Measurements from ENCODE around the gene RCSD1. TPM values are rescaled to one million over a fixed set of nuclear protein-coding genes. Genes with fewer than 3 reads are reported as not detected.

Gene RCSD1
- total RNA-seq, 1 donor from 2014 or later = 39.5 TPM

DNA sequence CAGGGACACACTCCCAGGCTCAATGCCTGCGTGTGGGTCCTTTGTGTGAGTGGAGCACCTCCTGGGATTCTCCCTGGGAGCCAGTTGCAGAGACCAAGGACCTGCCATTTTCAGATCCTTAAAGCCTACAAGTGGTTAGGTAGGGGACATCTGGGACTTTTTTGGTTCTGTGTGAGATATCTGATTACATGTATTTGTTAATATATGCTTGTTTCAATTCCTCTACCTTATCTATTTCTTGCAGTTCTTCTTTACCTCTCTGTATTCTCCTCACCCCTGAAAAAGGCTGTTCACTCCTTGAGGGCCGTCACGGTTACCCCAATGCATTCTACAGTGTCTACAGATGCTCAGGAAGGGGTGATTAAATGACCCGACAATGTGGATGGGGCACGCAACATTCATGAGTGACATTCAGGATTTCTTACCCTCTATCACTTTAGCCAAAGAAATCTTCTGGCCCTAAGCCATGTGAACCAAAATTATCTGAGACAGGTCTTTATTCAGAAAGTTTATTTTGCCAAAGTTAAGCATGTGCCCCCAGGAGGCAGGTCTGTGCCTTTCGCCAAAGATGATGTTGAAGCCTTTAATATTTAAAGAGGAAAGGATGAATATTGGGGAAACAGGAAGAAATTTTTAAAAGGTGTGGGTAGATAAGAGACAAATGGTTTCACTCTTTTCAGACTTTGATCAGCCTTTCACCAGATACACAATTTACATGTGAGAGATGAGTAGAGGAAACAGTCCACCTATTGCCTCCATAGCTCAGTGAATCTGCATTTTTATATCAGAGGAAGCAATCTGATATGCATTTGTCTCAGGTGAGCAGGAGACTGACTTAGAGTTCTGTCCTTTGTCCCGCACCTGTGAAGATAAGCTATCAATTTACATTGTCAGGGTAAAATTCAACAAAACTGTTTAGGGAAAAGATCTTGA lies 47.1 kb downstream of the RCSD1 start:
- H3K36me3 Mint-ChIP-seq (ENCODE audit: low read depth, unreplicated experiment) = peaks cover 21% of the 10 kb centered on the region
- DNase-seq (ENCODE audit: low spot score) = no peak
- no peak for TF ChIP-seq CTCF (IDR thresholded peaks at IDR 0.05; ENCODE audit: unreplicated experiment)
- no peak overlapping the region for H3K4me3 Mint-ChIP-seq (ENCODE audit: unreplicated experiment)
- H3K9me3 Mint-ChIP-seq (ENCODE audit: unreplicated experiment) = no peaks in the 10 kb centered on the region
- no peak overlapping the region for H3K27ac Mint-ChIP-seq (ENCODE audit: unreplicated experiment)
- peaks cover 7% of the 10 kb centered on the region for H3K4me1 Mint-ChIP-seq (ENCODE audit: unreplicated experiment)
- peaks cover 2% of the 10 kb centered on the region for H3K27me3 Mint-ChIP-seq (ENCODE audit: unreplicated experiment)

- peaks cover 10% of the 10 kb centered on the region for H3K36me3 Mint-ChIP-seq (ENCODE audit: low read depth, unreplicated experiment)
- peaks cover 19% of the 10 kb centered on the region for H3K4me1 Mint-ChIP-seq (ENCODE audit: unreplicated experiment)
- H3K9me3 Mint-ChIP-seq (ENCODE audit: unreplicated experiment) = no peaks in the 10 kb centered on the region
- no peak for DNase-seq (ENCODE audit: low spot score)
- H3K27me3 Mint-ChIP-seq (ENCODE audit: unreplicated experiment) = peaks cover 2% of the 10 kb centered on the region
- TF ChIP-seq CTCF (IDR thresholded peaks at IDR 0.05; ENCODE audit: unreplicated experiment) = no peak
- H3K4me3 Mint-ChIP-seq (ENCODE audit: unreplicated experiment) = no peak overlapping the region
- H3K27ac Mint-ChIP-seq (ENCODE audit: unreplicated experiment) = no peak overlapping the region
These were observed 48.4 kb downstream of the RCSD1 start for GRCh38 chr1:167678422-167678821.

DNA sequence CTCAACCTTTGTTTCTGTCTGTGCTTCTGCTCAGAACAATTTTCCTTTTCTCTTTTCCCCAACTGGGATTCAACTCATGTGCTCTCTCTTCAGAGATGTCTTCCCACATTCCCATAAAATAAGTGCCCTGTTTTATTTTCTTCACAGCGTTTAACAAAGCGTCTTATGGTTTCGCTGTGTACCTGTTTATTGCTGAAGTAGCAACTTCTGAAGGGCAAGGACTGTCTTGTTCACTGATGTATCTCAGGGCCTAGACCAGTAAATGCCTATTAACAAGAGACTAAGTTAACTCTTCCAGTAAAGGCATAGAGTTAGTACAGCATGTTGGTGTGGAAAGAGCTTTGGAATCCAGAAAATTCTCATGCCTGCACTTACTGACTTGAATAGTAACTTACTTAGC lies 48.8 kb downstream of the RCSD1 start:
- peaks cover 2% of the 10 kb centered on the region for H3K27me3 Mint-ChIP-seq (ENCODE audit: unreplicated experiment)
- peaks cover 23% of the 10 kb centered on the region for H3K4me1 Mint-ChIP-seq (ENCODE audit: unreplicated experiment)

DNA sequence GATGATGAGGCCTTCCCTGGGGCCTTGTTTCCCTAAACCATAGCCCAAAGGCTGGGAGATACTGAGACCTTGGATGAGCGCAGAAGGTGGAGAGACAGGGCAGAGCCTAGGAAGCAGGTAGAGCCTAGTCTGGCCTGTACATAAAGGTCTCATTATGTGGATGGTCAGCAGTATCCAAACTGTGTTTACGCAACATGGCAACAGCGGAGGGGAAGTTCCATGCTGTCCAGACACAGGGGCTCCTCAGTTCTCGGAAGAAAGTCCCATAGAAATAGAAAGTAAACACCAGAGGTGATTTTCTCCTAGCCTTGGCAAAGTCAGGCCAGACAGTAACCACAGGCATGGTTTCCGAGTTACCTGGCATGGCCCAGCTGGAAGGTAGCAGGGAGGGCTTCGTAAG lies 49.7 kb downstream of the RCSD1 start:
- Mint-ChIP-seq H3K27ac (ENCODE audit: unreplicated experiment) (no peak overlapping the region), H3K9me3 (ENCODE audit: unreplicated experiment) (no peaks in the 10 kb centered on the region), H3K27me3 (ENCODE audit: unreplicated experiment) (peaks cover 2% of the 10 kb centered on the region), H3K36me3 (ENCODE audit: low read depth, unreplicated experiment) (no peaks in the 10 kb centered on the region), H3K4me3 (ENCODE audit: unreplicated experiment) (no peak overlapping the region), H3K4me1 (ENCODE audit: unreplicated experiment) (peaks cover 32% of the 10 kb centered on the region)
- TF ChIP-seq CTCF (IDR thresholded peaks at IDR 0.05; ENCODE audit: unreplicated experiment) = no peak
- no peak for DNase-seq (ENCODE audit: low spot score)

More for the DNA sequence above, 48.8 kb downstream of the RCSD1 start:
- H3K36me3 Mint-ChIP-seq (ENCODE audit: low read depth, unreplicated experiment) = peaks cover 6% of the 10 kb centered on the region
- DNase-seq (ENCODE audit: low spot score) = no peak
- H3K9me3 Mint-ChIP-seq (ENCODE audit: unreplicated experiment) = no peaks in the 10 kb centered on the region
- TF ChIP-seq CTCF (IDR thresholded peaks at IDR 0.05; ENCODE audit: unreplicated experiment) = no peak
- H3K4me3 Mint-ChIP-seq (ENCODE audit: unreplicated experiment) = no peak overlapping the region
- H3K27ac Mint-ChIP-seq (ENCODE audit: unreplicated experiment) = no peak overlapping the region

DNA sequence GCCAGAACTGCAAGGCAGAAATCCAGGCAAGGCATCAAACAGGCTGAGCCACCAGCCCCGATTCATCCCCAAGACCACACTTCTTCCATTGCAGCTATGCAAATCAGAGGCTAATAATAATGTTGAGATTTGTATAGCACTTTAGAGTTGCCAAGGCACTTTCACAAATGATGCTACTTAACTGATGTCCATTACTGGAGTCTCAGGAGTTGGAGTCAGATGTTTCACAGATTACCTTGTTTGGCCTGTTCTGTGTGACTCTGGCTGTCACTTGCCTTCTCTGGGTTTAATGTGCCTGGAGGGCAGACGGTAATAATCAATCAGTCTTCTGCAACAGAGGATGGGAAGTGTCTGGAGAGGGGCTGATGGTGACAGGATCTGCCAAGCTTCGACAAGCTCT lies 51.0 kb downstream of the RCSD1 start:
- Mint-ChIP-seq H3K27ac (ENCODE audit: unreplicated experiment) (no peak overlapping the region), H3K4me1 (ENCODE audit: unreplicated experiment) (peaks cover 45% of the 10 kb centered on the region), H3K27me3 (ENCODE audit: unreplicated experiment) (peaks cover 3% of the 10 kb centered on the region), H3K9me3 (ENCODE audit: unreplicated experiment) (no peaks in the 10 kb centered on the region), H3K4me3 (ENCODE audit: unreplicated experiment) (no peak overlapping the region), H3K36me3 (ENCODE audit: low read depth, unreplicated experiment) (peaks cover 4% of the 10 kb centered on the region)
- no peak for TF ChIP-seq CTCF (IDR thresholded peaks at IDR 0.05; ENCODE audit: unreplicated experiment)
- DNase-seq (ENCODE audit: low spot score) = no peak

Measured in endothelial cell (in vitro differentiated cells).